ENCODE measurements around the gene IL20RA. TPM values are rescaled to one million over a fixed set of nuclear protein-coding genes. Genes with fewer than 3 reads are reported as not detected.
"Not testable (repeated sequence)": the region's sequence is repeated elsewhere in the genome, so short reads cannot be mapped to it uniquely, and the experiment has no call there.

The IL20RA gene
- total RNA-seq, 1 donor from 2014 or later = 0.51 TPM

GRCh38 chr6:137006056-137006455 lies 38.7 kb downstream of the IL20RA start:
- no peak for DNase-seq

- DNase-seq = no peak
Observed at GRCh38 chr6:137005073-137005472, 39.7 kb downstream of the IL20RA start.

DNA sequence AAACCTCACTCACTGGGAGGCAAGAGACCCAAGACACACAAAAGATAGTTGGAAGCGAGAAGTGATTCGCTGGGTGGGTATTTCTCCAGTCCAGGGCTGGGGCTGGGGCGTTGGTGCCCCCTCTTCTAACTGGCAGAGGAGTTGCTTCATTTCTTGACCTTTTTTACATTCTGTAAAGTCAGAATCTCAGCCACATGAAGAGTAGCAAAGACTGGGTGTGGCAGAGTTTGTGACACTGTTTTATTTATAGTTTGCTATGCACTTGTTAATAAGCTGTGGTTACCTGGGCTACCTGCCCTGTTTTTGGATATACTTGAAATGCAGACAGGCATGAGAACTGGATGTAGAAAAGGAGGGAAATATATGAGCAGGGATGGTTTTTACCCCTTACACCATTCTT lies 42.3 kb downstream of the IL20RA start:
- no peak for DNase-seq

DNA sequence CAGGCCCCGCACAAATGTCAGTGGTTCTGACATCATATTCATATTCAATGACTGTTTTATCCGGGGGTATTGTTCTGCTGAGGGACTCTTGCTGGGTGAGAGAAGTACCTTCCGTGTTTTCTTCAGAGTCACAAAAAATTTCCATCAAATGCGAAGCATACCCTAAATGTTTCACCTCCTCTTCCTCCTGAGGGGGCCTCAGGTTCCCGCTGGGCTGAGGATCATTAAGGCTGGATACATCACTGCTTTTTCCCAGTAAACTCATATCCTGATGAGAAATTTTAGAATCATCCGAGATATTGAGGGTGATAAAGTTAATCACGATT lies 42.8 kb downstream of the IL20RA start:
- no peak for DNase-seq

- DNase-seq = peak; percentile 56
Observed at GRCh38 chr6:137001299-137001976, 43.3 kb downstream of the IL20RA start.

GRCh38 chr6:137000825-137001224 lies 43.9 kb downstream of the IL20RA start:
- DNase-seq = no peak

DNA sequence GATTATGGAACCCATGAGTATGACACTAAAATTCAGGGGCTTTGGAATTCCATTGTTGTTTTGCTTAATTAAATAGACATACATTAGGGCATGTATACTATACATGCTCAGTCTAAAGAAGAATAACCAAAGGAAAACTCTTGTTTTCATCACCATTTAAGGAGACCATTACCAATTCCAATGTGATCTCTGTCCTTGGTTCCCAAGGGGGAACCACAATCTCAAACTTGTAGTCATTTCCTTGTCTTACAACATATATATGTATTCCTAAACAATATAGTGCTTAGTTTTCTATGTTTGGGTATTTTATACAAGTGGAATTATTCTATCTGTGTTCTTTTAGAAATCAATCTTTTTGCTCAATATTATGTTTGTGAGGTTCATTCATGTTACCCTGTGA lies 49.2 kb downstream of the IL20RA start:
- DNase-seq = no peak

DNA sequence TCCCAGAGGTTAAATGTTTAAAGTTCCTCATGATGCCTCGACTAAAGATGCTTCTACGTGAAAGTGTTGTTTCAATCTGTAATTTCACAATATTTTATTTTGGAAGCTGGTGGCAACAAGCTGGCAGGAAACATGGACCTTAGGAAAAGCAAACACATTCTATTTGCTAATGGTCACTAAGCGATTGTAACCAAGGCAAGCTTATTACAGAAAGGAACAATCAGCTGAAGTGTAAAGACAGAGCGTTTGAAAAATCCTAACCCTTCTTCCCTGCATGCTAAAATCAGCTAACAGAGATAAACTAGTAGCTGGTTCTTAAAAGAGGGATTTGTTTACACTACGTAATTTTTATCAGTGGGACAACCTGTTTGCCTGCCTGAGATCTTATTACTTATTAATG lies 50.0 kb downstream of the IL20RA start:
- no peak for DNase-seq

DNA sequence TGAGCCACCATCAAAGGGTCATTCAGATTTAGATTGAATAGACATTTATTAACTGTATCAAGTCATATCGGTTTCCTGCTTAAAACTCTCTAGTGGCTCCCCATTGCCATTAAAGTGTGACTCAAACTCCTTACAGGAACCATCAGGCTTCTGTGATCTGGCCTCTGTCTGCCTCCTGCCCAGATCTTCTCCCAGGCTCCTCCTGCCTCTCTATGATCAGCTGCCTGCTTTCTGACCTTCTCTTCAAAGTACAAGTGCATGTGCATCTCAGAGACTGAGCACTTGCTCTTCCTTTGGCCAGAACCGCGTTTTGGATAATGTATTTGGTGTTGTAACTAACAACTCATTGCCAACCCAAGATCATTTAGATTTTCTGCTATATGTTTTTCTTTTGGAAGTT lies 52.7 kb downstream of the IL20RA start:
- no peak for DNase-seq

DNA sequence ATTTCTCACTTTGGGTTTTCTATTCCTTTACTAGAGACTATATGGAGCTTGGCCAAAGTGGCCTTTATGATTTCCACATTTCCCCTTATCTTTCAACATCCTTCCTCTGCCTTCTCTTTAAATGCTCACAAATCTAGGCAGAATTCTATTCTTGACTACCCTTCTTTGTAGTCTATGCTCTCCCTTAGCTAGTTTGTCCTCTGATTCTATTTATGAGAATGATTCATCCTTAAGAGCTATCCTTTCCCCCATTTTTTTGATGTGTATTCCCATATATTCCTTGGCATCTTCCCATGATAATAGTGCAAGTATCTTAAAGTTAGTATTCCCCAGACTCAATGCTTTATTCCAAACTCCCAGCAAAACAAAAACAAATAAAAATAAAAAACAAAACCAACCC lies 53.1 kb downstream of the IL20RA start:
- DNase-seq = no peak

DNA sequence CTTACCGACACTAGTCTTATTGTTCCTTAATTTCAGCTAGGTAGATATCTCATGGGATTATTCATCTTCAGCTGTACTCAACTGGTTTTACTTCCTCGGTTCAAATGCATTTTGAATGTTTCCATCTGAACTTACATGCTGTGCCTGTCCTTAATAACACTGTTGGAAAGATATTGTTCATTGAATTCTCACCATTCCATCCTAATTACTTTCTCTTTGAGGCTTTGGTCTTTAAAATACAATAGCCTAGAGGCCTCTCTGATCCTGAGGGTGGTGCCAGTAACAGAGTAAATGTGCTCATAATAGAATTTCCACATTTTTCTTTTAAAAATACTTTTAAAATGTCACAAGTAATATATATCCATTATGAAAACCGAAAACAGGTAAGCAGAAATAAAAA lies 54.0 kb downstream of the IL20RA start:
- no peak for DNase-seq

GRCh38 chr6:136990242-136990578 lies 54.6 kb downstream of the IL20RA start:
- no peak for DNase-seq

DNA sequence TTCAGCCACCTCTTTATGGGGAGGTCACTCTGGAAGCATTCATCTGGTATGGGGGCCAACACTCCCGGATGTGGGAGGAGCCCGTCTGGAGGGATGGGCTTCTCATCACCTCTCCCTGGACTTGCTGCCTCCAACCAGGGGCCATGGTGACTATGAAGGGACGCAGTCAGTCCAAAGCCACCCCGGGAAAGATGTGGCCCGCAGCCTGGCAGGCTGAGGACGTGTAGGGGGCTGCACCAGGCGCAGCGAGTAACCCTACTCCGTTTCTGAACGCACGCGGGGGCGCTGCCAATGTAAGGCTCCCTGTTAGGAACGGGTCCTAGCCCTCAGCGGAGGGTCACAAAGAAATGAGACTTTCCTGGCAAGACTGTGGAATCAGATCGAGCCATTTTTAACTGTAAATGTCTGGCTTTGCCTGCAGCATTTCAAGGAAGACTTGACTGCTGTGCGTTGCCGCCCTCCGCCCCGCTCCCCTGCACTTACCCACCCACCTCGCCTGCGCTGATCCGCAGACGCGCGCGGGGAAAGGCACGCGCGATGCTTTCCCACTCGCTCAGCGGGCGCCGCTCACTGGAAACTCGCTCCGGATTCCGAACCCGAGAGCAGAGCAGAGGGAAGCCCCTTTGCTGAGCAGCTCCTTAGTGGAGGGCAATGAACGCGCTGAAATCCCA lies 55.1 kb downstream of the IL20RA start:
- DNase-seq = no peak

GRCh38 chr6:136987526-136987925 lies 57.2 kb downstream of the IL20RA start:
- no peak for DNase-seq

- DNase-seq = no peak
Observed at GRCh38 chr6:136985502-136985901, 59.3 kb downstream of the IL20RA start.

GRCh38 chr6:136984578-136984977 lies 60.2 kb downstream of the IL20RA start:
- no peak for DNase-seq

DNA sequence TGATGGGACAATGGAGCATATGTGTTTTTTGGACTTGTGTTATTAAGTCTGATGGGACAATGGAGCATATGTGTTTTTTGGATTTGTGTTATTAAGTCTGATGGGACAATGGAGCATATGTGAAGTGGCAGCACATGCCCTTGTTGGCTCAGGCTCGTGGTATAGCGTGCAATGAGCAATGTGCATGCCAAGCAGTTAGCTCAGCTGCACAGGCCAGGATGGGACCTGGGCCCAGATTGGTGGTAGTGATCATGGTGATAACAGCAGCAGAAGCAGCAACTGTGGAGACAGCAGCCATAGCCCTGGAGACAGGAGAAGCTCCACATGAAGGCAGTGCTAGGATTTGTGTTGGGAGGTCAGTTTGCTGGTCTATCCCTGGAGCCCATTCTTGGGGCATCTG lies 61.1 kb downstream of the IL20RA start:
- no peak for DNase-seq

GRCh38 chr6:136982928-136983327 lies 61.8 kb downstream of the IL20RA start:
- no peak for DNase-seq

- DNase-seq = no peak
Observed at GRCh38 chr6:136980070-136980469, 64.7 kb downstream of the IL20RA start.

- DNase-seq = no peak
Observed at GRCh38 chr6:136979206-136979605, 65.6 kb downstream of the IL20RA start.

DNA sequence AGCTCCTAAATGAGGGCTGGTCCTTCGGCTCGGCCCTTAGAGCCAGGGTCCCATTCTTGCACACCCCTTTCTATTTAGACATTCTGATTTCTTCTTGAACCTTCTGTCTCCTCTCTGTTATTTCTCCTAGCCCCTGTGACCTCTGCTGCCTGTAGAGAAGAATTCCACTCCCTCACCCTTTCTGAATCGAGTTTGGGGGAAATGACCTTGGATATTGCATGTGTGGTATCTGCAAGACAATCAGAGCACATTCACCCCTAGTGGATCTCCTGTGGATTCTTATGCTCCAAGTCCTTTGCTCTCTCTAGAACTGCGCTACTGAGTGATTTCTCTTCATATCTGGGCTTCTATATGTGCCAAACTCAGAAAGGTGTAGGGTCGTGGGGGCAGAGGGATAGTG lies 67.7 kb downstream of the IL20RA start:
- no peak for DNase-seq

DNA sequence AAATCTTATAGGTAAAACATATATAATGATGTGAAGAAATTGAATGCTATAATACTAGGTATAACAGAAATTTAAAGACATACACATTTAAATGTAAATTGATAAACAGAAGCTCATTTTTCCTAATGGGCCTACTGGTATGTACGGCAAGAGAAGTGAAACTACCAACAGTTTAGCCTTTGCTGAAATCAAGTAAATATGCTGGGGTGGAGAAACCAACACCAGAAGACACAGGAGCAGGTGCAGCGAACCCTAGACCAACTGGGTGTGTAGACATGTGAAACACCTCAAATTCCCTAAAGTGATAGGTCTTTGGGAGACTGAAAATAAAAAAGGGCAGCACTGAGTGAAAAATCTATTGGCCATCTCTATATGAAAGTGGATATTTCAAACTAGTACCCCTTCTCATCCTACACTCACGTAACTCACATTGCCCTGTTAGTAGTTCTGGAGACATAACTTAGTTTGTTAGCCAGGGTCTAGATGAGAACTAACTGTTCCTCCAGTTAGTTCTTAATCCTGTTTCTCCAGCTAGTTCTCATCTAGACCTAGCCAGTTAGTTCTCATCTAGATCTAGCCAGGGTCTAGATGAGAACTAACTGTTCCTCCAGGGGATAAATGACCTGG lies 69.6 kb downstream of the IL20RA start:
- no peak for DNase-seq

DNA sequence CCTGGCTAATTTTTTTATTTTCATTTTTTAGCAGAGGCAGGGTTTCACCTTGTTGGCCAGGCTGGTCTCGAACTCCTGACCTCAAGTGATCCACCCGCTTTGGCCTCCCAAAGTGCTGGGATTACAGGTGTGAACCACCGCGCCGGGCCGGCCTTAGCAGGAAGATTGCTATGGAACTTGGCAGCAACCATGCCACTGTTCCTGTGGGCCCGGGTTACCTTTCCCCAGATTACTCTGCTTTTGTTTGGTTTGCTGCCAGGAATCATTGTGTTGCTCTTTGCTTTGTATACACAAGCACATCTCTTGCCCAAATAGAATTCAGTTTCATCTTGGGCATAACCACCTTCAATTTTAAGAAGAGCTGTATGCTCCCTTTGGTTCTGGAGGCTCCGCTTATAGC lies 71.0 kb downstream of the IL20RA start:
- DNase-seq = not testable (repeated sequence)

DNA sequence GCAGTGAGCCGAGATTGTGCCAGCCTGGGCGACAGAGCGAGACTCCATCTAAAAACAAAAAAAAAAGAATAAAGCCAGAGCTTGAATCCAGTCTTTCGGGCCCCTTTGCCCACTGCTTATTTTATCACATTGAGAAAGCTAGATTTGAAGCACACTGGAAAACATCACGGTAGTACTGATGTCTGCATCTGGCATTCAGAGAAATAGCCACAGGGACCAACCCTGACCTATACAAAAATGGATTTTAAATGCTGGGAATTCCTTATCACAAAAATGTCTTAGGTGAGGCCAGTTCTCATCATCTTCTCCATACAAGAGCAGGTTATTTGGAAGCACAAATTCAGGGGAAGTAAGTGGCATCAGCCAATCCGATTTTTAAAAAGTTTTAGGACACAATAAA lies 73.2 kb downstream of the IL20RA start:
- no peak for DNase-seq

DNA sequence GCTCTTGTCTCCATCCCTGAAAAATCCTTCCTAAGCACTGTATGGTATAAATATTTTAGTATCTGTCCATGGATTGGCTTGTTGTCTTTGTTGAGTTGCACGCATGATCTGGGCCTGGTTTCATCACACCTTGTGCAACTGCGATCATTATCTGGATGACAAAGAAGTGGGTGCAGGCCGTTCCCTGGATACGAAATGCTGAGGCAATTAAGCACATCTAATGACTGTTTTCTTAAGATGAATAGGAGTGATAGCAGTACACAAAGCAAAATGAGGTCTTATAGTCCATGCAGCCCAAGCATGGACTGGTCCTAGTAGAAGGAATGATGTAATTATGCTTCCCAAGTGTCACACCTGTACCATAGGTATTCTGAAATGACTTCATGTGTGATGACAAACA lies 74.8 kb downstream of the IL20RA start:
- DNase-seq = no peak
